ENCODE data around the gene STK4.

The STK4 gene

DNA sequence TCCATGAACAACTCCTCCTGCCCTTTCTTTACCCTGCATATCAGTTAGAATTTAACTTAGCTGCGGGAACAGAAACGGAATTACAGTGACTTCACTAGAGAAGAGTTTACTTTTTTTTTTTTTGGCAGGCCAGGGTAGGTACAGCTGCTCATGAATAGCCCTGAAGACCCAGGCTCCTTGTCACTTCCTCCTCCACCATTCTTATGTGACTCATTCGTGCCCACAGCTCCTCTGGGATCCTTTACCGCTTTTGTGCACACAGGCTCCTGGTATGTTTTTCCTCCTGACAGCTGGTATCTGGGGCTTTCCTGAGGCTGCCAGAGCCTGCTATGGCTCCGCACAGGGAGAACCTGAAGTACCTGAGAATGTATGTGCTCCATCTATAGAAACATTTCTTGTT lies 138.5 kb downstream of the STK4 start:
- peak in 1 of 2 experiments; percentile 36 for DNase-seq (ENCODE audit: low read depth in 1 of 2, low spot score in 1 of 2)
- Histone ChIP-seq H3K27me3 (ENCODE audit: insufficient read depth, poor library complexity, severe bottlenecking) (peaks cover 7% of the 10 kb centered on the region), H3K4me3 (replicated peaks; ENCODE audit: insufficient read depth, low read length) (no peak overlapping the region), H3K27ac (replicated peaks) (no peak overlapping the region)
- TF ChIP-seq SPI1 (IDR thresholded peaks at IDR 0.05; ENCODE audit: borderline replicate concordance, low read depth) (peak; percentile 32; the same call in 1 of the 2 replicates), CTCF (IDR thresholded peaks at IDR 0.05; ENCODE audit: insufficient read depth, low read length) (no peak)

DNA sequence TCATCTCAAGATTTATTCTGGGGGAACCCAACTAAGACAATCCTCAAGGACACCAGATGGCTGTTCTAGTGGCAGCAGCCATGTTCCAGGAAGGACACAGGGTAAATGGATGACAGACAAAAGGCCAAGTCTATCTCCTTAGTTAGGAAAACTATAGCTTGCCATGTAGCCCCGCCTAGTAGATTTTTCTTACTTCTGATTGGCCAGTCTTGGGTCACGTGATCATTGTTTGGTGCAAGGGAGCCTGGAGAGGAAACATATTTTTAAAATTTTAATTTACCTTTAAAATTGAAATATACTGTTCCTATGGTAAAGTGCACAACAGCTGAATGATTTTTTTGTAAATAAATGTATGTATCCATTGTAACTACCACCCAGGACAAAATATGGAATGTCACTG lies 139.0 kb downstream of the STK4 start:
- Histone ChIP-seq H3K4me3 (replicated peaks; ENCODE audit: insufficient read depth, low read length) (no peak overlapping the region), H3K27ac (replicated peaks) (no peak overlapping the region), H3K27me3 (ENCODE audit: insufficient read depth, poor library complexity, severe bottlenecking) (peaks cover 3% of the 10 kb centered on the region)
- TF ChIP-seq REST (IDR thresholded peaks at IDR 0.05; ENCODE audit: insufficient replicate concordance, low read depth) (no peak), POLR2AphosphoS5 (IDR thresholded peaks at IDR 0.05; ENCODE audit: low read depth) (no peak), GABPA (IDR thresholded peaks at IDR 0.05; ENCODE audit: low read depth) (no peak), CTCF (IDR thresholded peaks at IDR 0.05; ENCODE audit: insufficient read depth, low read length) (no peak), SPI1 (IDR thresholded peaks at IDR 0.05; ENCODE audit: borderline replicate concordance, low read depth) (no peak)
- DNase-seq (ENCODE audit: low read depth in 1 of 2, low spot score in 1 of 2), result no peak

GRCh38 chr20:45109634-45110033 lies 143.3 kb downstream of the STK4 start:
- no peak for TF ChIP-seq REST (IDR thresholded peaks at IDR 0.05; ENCODE audit: insufficient replicate concordance, low read depth)
- no peak for TF ChIP-seq POLR2AphosphoS5 (IDR thresholded peaks at IDR 0.05; ENCODE audit: low read depth)
- TF ChIP-seq CTCF (IDR thresholded peaks at IDR 0.05; ENCODE audit: insufficient read depth, low read length), result no peak
- TF ChIP-seq SPI1 (IDR thresholded peaks at IDR 0.05; ENCODE audit: borderline replicate concordance, low read depth), result no peak
- no peak for TF ChIP-seq GABPA (IDR thresholded peaks at IDR 0.05; ENCODE audit: low read depth)
- H3K27ac ChIP-seq (replicated peaks), result no peak overlapping the region
- no peak overlapping the region for H3K4me3 ChIP-seq (replicated peaks; ENCODE audit: insufficient read depth, low read length)
- DNase-seq (ENCODE audit: low read depth in 1 of 2, low spot score in 1 of 2), result no peak
- H3K27me3 ChIP-seq (ENCODE audit: insufficient read depth, poor library complexity, severe bottlenecking), result no peaks in the 10 kb centered on the region

GRCh38 chr20:45110301-45110700 lies 144.0 kb downstream of the STK4 start:
- DNase-seq (ENCODE audit: low read depth in 1 of 2, low spot score in 1 of 2), result no peak
- TF ChIP-seq SPI1 (IDR thresholded peaks at IDR 0.05; ENCODE audit: borderline replicate concordance, low read depth) (no peak), GABPA (IDR thresholded peaks at IDR 0.05; ENCODE audit: low read depth) (no peak), CTCF (IDR thresholded peaks at IDR 0.05; ENCODE audit: insufficient read depth, low read length) (no peak), POLR2AphosphoS5 (IDR thresholded peaks at IDR 0.05; ENCODE audit: low read depth) (no peak), REST (IDR thresholded peaks at IDR 0.05; ENCODE audit: insufficient replicate concordance, low read depth) (no peak)
- Histone ChIP-seq H3K4me3 (replicated peaks; ENCODE audit: insufficient read depth, low read length) (no peak overlapping the region), H3K27ac (replicated peaks) (no peak overlapping the region), H3K27me3 (ENCODE audit: insufficient read depth, poor library complexity, severe bottlenecking) (peaks cover 2% of the 10 kb centered on the region)

Data from HL-60 (cell line).